GM18867 (cell line): ENCODE data around the gene EXOC7.
"Not testable (repeated sequence)": the region's sequence is repeated elsewhere in the genome, so short reads cannot be mapped to it uniquely, and the experiment has no call there.

Source experiments
- ATAC-seq: cut with Tn5 transposase; IDR thresholded peaks from one replicate; pipeline ENCODE4 v1.9.1; 2021; ENCODE audit warnings: mild to moderate bottlenecking, moderate library complexity; ENCODE audit not compliant: unreplicated experiment

The EXOC7 gene

DNA sequence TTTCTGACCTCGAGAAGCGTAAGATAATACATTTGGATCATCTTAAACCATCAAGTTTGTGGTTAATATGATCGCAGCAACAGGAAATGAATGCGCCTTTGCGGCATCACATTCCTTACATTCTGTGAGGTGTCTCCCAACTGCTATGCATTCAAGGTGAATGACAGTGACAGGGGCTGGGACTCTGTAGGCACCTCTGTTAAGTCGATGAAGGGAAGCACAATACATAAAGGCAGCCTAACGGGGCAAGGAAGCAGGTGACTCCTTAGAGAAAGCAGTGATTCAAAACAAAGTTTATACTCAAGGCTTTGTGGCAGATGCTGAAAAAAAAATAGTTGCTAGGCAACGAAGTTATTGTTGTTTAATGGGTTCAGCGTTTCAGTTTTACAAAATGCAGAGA lies 54.9 kb downstream of the EXOC7 start:
- ATAC-seq = no peak

DNA sequence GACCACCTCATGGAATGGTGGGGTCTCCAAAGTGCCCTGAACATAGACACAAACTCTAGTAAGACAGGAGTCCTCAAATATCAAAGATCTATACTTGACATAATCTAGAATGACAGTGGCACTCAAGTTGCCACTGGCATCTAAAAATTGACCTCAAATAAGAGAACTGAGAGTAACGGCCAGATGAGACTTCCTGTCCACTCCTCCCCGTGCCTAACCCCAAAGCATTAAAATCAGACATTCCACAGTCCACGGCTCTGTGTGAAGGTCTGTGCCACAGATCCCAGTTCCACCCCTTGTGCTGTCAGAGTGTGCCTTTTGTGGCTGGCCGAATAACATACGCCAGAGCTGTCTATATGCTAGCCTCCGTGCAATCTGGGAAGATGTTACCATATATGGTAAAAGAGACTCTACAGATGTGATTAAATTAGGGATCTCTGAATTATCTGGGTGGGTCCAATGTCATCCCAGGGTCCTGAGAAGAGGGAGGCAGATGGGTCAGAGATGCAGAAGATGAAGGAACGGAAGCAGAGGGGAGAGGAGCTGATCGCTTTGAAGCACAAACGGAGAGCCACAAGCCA lies 55.5 kb downstream of the EXOC7 start:
- no peak for ATAC-seq

DNA sequence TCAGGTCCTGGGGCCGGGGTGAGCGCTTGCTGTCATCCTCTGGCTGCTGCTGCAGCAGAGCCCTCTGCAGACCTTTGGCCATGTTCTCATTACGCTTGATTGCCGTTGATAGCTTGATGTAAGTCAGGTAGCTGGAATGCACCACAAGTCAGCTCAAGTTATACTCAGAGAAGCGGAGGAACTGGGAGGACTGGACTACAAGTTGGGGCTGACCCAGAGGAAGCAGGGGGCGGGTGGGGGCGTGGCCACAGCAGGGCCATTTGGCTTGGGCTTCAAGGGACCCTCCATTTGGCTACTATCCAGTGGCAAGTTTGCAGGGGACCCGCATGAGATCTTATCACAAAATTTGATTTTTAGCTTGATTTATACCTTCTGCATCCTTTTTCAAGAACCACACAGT lies 57.5 kb downstream of the EXOC7 start:
- no peak for ATAC-seq

DNA sequence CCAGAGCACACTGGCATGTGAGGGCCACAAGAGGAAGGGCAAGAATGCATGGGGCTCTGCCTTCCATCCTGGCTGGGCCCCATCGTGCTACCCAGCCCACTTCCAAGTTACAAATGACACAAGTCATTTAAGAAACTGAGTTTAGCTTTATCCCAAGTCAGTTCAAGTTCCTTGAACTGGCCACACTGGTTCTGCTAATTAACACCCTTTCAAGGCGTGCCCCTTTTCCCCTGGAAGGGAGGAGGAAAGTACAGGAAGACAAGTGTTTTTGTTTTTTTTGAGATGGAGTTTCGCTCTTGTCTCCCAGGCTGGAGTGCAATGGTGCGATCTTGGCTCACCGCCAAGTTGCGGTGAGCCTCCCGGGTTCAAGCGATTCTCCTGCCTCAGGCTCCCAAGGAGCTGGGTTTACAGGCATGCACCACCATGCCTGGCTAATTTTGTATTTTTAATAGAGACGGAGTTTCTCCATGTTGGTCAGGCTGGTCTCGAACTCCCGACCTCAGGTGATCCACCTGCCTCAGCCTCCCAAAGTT lies 59.0 kb downstream of the EXOC7 start:
- ATAC-seq = not testable (repeated sequence)

DNA sequence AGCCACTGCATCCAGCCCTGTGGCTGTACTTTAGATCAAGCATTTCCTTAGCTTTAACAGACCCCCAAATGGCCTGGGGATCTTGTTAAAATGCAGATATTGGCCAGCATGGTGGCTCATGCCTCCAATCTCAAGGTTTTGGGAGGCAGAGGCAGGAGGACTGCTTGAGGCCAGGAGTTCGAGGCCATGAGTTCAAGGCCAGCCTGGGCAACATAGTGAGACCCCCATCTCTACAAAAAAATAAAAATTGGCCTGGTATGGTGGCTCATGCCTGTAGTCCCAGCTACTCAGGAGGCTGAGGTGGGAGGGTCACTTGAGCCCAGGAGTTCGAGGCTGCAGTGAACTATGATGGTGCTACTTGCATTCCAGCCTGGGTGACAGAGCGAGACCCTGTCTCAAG lies 60.7 kb downstream of the EXOC7 start:
- ATAC-seq = not testable (repeated sequence)

DNA sequence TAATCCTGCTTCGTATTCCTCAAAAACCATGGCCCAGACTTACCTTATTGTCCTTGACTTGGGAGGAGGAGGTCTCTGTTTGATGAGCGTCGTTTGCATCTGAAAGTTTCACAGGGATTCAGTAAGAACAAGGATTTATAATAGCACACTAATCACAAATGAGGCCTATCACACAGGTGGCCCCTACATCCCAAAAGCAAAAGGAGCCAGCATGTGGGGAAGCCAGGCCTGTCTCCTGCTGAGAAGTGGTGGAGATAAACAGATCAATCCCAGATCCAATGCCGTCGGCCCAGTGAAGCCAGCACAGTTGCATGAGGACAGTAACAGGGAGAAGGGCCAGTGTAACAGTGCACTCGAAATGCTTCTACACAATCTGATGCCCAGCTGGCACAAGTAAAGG lies 63.2 kb downstream of the EXOC7 start:
- no peak for ATAC-seq

DNA sequence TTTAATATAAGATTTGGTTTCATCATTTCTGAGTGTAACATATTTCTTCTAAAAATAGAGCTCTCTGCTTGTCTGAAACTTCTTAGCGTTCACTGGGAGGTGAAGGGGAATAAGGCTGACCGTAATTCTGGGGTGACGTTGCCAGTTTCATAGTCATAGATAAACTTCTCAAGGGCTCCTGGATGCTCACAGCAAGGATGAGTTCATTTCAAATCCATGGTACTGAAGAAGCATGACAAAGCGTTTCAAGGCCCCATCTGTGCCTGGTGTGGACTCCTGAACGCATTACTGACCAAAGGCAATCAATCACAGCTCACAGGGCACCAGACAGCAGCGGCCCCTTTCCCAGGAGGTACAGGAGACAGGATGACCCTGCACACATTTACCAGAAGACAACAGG lies 64.5 kb downstream of the EXOC7 start:
- no peak for ATAC-seq

DNA sequence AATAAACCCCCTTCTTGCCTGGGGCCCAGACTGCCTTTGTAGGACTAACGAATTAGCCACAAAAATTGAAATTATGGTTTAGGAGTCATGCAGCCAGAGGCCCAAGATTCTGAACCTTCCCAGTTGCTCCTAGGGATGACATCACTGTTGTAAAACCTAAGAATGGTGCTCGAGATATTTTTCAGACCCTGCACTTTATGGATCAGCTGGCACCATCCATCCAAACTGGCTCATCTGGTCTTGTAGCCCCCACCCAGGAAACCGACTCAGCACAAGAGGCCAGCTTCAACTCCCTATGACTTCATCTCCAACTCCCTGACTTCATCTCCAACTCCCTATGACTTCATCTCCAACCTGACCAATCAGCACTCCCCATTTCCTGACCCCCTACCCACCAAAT lies 65.5 kb downstream of the EXOC7 start:
- ATAC-seq = no peak

DNA sequence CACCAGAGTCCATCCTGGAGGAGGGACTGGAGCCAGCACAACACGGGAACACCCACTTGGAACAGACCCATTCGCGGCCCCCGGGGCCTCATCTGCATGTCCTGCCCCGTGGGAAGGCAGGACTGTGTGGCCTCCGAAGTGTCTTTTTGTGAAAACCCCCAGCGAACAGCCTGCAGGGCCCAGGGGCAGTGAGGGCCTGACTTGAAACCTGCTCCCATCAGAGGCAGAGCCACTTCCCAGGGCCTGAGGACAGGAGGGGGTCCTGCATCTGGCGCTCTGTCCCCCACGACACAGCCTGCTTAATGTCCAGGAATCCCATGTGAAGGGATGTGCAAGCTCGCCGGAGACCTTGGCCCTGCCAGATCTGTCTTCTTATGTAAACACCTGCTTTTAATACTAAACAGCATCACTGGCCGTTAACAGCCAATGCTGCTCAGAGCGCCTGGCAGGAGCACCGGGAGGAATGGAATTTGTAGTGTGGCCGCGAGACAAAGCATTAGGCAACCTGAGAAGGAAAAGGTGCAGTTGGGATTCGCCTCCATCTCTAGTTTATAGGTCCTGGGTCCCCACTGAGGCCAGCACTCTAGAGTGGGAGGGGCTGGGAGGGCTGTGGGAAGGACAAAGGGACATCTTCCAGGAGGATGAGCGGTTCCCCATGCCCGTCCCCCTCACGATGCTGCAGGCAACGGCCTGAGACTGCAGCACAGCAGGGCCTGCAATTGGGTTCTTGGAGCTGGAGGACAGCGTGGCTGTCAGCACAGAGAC lies 66.9 kb downstream of the EXOC7 start:
- ATAC-seq = no peak

DNA sequence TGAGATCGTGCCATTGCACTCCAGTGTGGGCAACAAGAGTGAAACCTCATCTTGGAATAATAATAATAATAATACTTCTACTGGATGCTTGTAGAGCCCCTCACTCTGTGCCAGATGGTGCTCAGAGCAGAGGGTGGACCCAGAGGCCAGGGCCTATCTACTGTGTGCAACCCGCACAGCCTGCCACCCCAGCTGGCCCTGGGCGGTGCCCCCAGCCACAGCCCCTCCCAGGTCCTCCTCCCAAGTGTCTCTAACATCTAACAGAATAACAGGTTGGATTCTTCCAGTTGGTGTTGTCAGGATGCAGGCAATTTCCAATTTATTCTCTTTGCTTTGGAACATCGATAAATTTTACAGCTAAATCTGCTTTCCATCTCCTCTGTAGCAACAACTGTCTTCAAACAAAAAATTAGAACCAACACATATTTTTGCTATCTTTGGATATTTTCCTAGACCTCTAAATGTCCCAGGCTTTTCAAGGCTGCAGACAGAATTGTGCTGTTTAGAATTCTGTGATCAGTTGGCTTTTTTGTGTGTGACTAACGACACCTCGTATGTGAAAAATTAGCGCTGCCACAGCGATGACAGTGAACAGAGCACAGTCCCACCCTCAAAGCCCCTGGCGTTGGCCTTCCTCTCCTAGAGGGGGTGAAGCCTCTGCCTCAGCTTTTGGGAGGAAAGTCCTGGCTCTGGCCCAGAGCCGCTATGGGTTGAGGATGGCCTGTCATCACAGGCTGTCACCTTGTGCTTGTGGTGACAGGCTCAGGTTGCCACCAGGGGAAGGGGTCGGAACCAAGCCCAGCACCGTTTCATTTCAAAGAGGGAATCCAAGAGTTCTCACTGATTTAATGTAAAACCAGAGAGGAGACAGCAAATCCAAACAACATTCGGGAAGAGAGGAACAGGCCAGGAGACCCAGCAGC lies 68.9 kb downstream of the EXOC7 start:
- no peak for ATAC-seq

DNA sequence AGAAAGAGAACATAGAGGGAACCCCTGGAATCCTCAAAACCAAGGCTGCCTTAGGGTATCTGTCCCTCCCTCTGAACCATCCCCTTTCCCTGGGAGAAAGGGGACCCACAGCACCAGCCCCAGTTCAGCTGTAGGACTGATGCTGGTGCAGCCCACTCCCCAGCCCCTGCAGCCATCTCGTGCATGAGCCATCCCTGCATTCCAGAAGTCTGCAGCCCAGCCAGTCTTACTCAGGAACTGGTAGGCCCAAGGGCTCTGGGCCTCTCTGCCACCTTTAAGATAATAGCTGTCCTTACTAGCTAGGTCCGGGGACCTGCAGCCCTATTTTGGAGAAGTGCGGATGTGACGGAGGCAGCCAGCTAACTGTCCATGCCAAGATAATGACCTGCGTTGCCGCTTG lies 70.4 kb downstream of the EXOC7 start:
- no peak for ATAC-seq

DNA sequence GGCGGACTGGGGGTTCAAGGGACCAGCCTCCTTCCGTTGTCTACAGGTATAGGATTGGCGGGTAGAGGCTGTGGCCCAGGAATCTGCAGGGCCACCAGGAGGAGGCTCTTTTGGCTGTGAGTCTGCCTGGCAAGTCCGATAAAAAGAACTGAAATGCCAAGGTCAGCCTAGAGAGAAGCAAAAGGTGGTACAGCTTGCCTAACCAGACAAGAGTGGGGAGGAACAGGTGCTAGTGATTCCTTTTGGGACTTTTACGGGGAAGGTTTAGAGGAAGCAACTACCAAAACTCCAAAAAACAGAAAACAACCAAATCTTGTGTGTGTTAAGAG lies 70.8 kb downstream of the EXOC7 start:
- ATAC-seq = no peak

DNA sequence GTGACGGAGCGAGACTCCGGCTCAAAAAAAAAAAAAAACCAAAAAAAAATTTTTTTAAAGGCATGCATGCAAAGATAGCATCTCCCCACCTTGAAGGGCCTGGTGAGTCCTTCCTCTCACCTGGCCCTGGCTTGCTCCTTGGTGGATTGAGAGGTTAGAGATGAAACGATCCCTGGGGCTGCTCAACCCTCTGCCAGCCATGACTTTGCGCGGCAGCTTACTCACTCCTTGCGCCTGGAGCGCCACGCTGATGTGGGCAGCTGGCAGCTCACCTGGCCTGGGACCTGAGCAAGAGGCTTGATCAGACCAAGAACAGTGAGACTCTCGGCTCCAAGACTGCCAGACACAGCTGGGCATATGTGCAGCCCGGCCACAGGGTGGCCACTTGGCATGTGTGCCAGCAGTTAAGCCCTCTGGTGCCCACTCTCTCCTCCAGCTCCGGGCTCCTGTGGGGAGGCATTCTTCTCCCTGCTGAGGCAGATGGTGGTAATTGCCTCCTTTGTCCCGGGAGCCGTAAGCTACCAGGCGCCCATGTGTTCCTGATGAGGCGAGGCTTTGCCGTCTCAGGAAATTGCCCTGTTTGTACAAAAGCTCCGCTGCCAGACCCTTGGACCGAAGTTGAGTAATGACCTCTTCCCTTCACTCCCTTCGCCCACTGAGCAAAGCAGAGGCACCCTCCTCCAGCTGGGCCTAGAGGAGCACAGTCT lies 71.4 kb downstream of the EXOC7 start:
- no peak for ATAC-seq
